HG03460 (cell line): ENCODE data around the gene TNFSF13.

Experiments used
- ATAC-seq: cut with Tn5 transposase; IDR thresholded peaks from one replicate; pipeline ENCODE4 v1.9.1; 2021; ENCODE audit not compliant: unreplicated experiment

TNFSF13 gene

DNA sequence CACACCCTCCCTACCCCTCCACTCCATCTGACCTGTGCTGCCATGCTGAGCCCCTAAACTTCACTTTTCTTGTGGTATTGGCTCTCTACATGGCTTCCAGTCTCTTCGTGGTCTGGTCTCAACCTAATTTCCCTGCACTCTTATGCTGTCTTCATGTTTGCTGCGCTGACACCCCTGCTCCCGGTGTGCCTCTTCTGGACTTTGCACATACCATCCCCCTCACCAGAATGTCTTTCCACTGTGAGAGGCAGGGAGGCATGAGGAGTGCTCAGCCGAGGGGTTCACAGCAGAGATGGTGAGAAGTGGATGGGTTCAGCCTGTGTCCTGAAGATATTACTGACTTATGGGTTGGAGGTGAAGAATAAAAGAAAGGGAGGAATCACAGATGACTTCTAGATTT is 7.2 kb upstream of the TNFSF13 start:
- ATAC-seq = no peak

DNA sequence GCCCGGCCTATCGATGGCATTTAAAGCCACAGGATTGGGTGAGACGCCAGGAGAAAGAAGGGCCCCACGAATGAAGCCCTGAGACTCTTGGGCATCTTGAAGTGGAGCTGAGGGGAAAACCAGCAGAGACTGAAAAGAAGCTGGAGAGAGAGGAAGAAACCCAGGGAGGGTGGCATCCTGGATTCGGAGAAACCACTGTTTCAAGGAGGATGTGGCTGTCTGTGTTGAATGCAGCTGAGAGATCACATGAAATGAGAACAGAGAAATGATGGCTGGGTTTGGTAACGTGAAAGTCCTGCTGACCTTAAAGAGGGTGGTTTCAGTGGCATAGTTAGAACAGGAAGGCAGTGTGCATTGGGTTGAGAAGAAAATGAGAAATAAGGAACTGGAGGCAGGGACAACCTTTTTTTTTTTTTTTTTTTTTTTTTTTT is 5.9 kb upstream of the TNFSF13 start:
- ATAC-seq = peak; percentile 69

DNA sequence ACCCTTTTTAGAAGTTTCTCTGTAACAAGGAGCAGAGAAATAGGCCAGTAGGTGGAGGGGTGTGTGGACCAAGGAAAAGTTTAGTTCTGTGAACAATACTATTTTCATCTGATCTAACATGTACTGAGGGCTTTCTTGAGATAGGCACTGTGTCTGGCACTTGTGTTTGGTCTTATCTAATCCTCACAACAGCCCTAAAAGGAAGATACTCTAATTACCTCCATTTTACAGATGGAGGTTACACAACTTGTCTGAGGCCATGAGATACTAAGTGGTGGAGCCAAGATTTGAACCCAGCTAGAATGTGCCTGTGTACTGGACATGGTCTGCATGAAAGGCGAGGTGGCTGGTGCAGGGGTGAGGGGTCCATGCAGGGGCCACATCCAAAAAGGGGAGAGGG is 5.2 kb upstream of the TNFSF13 start:
- no peak for ATAC-seq

DNA sequence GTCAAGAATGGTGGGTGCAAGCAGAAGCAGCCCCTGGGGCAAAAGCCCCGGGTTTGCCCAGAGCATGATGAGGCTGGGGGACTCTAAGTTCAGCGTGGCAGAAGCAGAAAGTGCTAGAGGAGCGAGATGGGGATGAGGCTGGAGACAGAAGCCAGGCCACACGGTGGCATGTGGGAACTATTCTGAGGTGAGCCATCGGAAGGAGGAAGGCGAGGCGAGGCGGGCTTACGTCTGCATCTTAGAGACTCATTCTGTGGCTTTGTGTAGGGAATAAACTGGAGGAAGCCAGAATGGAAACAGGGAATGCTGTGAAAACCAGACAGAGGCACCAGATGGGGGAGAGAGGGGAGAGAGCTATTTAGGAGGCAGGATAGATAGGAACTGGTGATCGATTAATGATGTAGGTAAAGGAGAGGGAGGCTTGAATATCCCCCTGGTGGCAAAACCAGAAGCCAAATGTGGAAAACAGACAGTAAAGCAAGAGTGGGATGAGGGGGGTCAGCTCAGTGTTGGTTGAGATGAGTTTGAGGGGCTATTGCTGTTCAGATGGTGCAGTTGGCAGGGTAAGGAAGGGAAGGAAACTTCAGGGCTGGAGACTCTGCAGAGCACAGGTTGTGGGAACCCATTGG is 3.1 kb upstream of the TNFSF13 start:
- no peak for ATAC-seq

DNA sequence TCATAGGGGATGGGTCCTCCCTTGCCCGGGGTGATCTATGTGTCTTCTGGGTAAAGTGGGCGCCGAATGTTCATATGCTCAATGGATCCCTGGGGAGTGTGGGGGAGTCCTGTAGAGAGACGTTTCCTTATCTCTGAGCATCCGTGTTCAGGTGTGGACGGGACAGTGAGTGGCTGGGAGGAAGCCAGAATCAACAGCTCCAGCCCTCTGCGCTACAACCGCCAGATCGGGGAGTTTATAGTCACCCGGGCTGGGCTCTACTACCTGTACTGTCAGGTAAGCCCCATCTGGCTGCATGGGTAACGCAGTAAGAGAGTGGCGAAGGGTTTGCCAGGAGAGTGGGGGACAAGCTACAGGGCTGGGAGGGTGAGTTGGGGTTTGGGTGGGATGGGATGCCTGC is 1.9 kb upstream of the TNFSF13 start:
- no peak for ATAC-seq

DNA sequence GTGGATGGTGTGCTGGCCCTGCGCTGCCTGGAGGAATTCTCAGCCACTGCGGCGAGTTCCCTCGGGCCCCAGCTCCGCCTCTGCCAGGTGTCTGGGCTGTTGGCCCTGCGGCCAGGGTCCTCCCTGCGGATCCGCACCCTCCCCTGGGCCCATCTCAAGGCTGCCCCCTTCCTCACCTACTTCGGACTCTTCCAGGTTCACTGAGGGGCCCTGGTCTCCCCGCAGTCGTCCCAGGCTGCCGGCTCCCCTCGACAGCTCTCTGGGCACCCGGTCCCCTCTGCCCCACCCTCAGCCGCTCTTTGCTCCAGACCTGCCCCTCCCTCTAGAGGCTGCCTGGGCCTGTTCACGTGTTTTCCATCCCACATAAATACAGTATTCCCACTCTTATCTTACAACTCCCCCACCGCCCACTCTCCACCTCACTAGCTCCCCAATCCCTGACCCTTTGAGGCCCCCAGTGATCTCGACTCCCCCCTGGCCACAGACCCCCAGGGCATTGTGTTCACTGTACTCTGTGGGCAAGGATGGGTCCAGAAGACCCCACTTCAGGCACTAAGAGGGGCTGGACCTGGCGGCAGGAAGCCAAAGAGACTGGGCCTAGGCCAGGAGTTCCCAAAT is 1.3 kb upstream of the TNFSF13 start:
- no peak for ATAC-seq

DNA sequence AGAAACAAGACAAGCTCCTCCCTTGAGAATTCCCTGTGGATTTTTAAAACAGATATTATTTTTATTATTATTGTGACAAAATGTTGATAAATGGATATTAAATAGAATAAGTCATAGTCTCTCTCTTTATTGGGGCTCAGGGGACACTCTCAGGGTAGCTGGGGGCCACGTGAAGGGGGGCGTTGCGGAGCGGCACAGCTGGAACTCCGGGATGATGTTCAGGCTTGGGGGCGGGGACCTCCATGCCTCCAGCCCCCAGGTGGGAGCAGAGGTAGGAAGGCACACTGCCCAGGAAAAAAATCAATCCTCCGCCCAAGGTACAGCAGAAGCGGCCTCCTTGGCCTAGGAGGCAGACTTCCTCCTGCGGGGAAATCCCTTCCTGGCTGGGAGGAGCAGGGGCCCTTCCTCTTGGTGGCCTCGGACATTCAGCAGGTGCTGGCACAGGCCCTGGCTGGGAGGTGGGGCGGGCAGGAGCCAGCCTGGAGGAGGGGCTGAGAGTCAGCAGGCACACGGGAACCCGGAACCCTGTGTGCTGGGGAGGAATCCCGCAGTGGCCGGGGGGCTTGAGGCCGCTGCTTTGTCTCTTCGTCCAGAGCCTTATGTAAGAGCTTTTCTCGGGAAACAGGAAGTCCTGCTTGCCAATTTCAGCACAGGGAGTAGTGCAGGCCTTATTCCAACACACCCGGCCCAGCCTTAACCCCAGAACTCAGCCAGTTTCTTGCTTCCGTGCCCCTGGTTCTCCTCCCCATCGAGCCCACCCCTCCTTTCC is 591 bp upstream of the TNFSF13 start:
- peak; percentile 33 for ATAC-seq

DNA sequence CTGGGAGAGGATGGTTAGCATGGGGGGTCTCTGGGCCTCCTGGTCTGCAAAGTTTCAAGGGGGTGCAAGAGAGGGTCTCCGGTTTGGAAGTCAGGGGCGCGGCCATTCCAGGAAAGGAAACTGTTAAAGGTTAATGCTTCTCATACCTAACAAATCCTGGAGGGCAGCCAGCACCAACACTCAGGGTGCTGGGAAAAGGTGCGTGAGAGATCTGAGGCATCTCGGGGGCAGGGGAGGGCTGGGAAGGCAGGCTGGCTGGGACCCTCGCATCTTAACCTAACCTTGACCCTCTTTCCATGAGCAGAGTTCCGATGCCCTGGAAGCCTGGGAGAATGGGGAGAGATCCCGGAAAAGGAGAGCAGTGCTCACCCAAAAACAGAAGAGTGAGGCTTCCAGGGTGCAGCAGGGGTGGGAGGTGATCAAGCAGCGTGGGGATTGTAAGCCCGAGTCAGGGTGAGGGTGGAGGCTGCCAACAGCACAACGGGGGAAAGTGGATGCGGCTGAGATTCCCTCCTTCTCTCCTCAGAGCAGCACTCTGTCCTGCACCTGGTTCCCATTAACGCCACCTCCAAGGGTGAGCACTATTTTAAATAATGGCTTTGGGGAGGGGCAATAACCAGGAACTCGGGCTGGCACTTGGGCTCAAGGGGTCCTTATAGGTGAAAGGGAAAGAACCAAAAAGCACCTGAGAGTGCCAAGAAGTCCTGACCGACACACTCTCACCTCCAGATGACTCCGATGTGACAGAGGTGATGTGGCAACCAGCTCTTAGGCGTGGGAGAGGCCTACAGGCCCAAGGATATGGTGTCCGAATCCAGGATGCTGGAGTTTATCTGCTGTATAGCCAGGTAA is 996 bp downstream of the TNFSF13 start:
- no peak for ATAC-seq

DNA sequence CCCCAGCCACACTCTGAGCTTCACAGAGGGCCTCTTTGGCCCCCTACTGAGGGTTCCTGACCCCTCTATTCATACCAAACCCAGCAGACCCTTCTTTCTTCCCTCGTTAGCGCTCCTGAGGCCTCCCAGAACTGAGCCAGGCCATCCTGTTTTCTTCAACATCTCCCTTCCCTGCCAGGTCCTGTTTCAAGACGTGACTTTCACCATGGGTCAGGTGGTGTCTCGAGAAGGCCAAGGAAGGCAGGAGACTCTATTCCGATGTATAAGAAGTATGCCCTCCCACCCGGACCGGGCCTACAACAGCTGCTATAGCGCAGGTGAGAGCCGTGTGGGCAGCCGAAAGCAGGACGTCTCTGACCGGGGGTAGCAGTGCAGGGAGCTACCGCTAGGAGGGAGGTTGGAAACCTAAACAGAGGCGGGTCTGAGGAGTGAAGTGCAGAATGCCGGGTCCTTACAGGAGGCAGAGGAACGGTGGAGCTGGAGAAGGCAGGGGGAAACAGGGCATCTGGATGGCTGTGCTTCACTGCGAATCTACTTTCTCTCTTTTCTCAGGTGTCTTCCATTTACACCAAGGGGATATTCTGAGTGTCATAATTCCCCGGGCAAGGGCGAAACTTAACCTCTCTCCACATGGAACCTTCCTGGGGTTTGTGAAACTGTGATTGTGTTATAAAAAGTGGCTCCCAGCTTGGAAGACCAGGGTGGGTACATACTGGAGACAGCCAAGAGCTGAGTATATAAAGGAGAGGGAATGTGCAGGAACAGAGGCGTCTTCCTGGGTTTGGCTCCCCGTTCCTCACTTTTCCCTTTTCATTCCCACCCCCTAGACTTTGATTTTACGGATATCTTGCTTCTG is 1.9 kb downstream of the TNFSF13 start:
- ATAC-seq = no peak

DNA sequence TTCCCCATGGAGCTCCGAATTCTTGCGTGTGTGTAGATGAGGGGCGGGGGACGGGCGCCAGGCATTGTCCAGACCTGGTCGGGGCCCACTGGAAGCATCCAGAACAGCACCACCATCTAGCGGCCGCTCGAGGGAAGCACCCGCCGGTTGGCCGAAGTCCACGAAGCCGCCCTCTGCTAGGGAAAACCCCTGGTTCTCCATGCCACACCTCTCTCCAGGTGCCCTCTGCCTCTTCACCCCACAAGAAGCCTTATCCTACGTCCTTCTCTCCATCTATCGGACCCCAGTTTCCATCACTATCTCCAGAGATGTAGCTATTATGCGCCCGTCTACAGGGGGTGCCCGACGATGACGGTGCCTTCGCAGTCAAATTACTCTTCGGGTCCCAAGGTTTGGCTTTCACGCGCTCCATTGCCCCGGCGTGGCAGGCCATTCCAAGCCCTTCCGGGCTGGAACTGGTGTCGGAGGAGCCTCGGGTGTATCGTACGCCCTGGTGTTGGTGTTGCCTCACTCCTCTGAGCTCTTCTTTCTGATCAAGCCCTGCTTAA is 2.6 kb downstream of the TNFSF13 start:
- ATAC-seq = peak; percentile 41

DNA sequence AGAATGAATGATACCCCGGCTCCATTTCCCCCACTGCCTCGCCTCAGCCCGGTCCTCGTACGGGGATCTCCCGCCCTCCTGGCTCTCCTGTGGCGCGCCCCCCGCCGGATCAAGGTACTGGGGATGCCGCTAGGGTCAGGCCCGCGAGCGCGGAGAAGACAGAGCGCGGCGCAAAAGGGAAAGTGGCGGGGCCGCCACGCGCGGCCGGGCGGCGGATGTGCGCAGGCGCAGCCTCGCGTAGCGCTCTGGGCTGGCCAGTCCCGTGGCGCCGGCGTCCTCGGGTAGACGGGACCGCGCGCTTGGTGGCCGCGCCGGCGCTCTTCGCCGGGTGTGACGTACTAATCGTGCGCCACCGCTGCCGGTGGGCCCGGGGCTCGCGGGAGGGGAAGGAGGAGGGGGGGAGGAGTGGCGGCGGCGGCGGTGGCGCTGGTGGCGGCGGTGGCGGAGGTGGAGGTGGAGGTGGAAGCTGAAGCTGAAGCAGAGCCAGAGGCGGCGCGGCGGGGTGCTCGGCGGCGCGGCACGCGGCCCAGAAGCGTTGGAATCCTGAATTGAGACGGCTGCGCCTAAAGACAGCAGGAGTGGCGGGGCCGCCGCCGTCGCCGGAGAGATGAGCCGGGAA is 3.1 kb downstream of the TNFSF13 start, which contains the start of gene SENP3:
Gene SENP3 (plus strand): TSS at position 331 of the 619 bp plus-strand sequence. CDS start 1,158 bp downstream, outside the sequence.
- peak; percentile 54 for ATAC-seq

DNA sequence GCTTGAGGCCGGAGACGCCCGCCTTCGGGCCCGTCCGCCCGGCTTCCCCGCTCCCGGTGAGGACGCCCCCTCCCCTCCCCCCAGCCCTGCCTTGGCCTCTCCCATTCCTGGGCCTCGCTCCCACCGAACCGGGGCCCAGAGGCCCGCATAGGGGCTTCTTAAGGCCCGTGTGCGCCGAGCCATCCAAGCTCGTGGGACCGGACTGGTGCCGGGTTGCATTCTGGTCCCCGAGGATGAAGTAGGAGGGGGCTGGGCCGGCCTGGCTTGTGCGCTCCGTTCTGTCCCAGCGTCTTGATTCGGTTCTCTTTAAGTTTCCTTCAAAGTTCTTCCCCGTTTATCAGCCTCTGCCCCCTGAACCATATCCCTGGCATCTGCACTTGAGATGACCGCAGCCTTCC is 3.7 kb downstream of the TNFSF13 start:
- ATAC-seq = no peak

DNA sequence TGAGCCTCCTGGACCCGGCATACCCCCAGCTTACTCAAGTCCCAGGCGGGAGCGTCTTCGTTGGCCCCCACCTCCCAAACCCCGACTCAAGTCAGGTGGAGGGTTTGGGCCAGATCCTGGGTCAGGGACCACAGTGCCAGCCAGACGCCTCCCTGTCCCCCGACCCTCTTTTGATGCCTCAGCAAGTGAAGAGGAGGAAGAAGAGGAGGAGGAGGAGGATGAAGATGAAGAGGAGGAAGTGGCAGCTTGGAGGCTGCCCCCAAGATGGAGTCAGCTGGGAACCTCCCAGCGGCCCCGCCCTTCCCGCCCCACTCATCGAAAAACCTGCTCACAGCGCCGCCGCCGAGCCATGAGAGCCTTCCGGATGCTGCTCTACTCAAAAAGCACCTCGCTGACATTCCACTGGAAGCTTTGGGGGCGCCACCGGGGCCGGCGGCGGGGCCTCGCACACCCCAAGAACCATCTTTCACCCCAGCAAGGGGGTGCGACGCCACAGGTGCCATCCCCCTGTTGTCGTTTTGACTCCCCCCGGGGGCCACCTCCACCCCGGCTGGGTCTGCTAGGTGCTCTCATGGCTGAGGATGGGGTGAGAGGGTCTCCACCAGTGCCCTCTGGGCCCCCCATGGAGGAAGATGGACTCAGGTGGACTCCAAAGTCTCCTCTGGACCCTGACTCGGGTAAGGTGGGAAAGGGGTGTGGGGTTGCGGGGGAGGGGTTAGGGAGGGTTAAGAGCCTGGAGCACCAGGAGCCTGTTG is 4.7 kb downstream of the TNFSF13 start:
- ATAC-seq = no peak

DNA sequence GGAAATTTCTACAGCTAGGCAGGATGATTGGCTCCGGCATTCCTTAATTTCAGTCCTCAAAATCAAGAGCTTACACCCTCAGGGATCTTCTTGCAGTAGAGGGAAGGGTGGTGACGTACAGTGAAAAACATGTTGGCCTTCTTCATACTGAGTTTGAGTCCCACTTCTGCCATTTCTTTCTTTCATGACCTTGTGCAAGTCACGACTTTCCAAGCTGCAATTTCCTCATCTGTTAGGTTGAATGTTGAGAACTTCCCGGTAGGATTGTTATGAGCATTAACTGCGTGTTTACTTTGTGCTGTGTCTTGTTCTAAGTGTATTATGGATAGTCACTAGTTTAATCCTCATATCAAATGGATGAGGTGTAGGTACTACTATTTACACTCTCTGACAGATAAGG is 11.0 kb downstream of the TNFSF13 start:
- ATAC-seq = no peak

DNA sequence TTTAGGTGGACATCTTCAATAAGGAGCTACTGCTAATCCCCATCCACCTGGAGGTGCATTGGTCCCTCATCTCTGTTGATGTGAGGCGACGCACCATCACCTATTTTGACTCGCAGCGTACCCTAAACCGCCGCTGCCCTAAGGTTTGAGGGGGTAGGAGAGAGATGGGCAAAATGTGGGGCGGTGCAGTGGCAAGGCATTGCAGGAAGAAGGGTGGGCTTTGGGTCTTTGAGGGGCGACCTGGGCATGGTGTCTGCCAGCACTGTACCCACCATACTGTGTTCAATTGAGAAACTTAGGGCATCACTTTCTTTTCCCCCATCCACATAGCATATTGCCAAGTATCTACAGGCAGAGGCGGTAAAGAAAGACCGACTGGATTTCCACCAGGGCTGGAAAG is 11.8 kb downstream of the TNFSF13 start:
- no peak for ATAC-seq

DNA sequence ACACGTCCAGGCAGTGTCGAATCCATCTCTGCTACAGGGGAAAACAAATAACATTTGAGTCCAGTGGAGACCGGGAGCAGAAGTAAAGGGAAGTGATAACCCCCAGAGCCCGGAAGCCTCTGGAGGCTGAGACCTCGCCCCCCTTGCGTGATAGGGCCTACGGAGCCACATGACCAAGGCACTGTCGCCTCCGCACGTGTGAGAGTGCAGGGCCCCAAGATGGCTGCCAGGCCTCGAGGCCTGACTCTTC is 13.7 kb downstream of the TNFSF13 start:
- ATAC-seq = no peak

DNA sequence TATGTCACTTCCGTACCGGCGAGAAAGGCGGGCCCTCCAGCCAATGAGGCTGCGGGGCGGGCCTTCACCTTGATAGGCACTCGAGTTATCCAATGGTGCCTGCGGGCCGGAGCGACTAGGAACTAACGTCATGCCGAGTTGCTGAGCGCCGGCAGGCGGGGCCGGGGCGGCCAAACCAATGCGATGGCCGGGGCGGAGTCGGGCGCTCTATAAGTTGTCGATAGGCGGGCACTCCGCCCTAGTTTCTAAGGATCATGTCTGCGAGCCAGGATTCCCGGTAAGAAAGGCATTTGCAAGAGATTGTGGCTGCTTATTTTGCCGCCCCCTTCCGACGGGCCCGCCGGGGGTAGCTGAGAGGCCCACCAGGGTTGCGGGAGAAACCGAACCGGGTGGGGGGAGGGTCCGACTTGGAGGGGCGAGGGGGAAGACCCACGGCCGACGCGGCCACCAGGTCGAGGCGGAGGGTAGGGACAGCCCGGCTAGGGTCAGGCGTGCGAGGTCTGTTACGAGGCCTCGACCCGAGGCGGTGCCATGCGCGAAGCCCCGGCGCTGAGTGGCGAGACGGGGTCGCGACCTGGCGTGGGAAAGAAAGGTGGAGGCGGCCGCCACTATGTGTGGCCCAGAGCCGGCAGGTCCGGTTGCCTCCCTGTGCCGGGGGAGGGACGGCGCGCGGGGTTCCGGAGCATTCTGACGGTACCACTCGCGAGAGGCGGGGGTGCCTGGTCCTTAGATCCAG is 14.2 kb downstream of the TNFSF13 start:
- ATAC-seq = peak; percentile 85

DNA sequence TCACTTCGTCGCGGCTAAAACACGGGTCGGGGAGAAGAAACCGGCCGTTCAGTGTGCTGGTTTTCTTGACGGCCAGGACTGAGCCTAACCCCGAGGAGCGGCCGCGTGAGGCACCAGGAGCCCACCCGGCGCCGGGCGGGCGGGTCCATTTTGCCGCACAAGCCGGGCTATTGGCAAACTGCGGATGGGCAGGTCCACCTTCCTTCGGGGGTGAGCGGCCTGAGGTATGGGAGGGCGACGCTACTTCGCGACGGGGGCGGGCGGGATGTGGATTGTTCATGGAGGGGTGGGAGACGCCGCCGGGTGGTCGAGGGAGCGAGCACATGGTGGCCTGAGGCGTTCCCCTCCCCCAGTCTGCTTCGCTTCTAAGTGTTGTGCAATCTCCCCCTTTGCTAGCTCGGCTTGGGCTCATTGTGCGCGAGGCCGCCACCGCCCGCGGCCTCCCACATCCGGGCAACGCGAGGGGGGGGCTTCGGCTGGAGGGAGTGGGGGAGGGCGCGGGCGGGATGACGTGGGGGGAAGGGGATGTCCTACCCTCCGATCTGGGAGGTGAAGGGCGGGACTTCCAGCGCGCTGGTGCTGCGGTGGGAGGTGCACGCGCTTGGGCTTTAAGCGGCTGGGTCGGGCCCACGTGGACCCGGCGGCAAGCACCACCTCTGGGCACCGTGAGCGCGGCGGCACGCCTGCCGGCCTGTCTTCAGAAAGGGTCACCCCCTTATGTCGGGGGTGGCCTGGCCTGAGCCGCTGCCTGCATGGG is 15.0 kb downstream of the TNFSF13 start:
- no peak for ATAC-seq
